ENCODE measurements around the gene THY1.

DNA sequence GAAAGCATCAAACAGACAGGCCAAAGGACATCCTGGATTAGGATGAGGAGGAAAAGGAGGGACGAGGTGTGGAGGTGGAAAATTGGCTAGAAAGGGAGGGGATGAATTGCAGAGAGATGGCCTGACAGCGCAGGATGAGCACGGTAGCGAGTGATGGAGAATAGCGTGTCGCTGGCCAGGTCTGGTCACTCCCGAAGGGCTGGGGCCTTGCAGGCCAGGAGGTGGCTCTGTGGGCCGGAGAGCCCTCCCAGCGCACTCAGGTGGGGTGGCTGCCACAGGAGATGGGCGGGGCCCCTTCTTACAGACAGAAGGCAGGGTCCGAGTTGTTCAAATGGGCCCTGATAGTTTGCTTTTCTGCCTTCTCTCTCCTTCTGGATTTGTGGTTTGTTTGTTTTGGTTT, 37.1 kb upstream of the THY1 start:
- TF ChIP-seq, protein P1, sequence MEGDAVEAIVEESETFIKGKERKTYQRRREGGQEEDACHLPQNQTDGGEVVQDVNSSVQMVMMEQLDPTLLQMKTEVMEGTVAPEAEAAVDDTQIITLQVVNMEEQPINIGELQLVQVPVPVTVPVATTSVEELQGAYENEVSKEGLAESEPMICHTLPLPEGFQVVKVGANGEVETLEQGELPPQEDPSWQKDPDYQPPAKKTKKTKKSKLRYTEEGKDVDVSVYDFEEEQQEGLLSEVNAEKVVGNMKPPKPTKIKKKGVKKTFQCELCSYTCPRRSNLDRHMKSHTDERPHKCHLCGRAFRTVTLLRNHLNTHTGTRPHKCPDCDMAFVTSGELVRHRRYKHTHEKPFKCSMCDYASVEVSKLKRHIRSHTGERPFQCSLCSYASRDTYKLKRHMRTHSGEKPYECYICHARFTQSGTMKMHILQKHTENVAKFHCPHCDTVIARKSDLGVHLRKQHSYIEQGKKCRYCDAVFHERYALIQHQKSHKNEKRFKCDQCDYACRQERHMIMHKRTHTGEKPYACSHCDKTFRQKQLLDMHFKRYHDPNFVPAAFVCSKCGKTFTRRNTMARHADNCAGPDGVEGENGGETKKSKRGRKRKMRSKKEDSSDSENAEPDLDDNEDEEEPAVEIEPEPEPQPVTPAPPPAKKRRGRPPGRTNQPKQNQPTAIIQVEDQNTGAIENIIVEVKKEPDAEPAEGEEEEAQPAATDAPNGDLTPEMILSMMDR (IDR thresholded peaks at IDR 0.05): no peak
- TF ChIP-seq POLR2A (IDR thresholded peaks at IDR 0.05): no peak

Data from Peyer's patch (tissue), 4 donors.